ENCODE data around the gene TBC1D22A.

DNA sequence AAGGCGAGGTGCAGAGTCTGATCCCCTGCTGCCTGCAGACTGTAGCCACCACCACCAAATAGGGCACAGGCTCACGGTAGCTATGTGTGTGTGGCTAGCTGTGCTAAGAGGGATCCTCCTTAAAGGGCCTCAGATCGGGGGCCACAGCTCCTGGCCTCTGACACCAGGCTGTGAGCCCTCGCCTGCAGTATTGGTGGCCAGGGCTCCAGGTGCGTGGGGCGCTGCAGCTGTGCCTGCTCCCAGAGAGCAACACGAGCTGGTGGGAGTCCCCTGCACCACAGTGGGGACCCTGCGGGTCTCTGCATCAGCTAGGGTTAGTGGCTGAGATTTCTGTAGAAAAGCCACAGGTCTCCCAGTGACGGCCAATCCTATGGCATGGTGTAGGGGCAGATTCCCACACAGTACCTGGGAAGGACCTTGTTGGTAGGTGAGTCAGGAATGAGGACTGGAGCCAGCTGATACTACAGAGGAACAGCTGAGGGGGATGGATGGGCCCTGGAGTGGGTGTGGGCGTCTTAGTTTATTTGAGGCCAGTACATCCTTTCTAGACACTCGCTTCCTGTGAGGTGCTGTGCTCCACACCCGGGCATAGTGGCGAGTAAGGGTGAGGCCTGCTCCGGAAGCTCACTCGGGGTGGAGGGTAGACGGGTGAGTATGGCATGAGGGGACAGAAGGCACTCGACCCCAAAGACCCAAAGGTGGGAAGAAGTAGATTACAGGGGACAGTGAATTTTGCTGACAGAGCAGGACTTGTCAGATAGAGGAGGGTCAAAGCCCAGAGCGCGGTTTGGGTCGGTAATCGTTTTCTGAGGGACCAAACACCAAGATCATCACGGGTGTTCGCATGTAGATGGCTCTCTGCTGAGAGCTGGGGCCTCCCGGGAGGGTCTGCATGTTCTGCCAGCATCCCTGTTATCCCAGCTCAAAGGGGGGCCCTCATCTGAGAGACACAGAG, 212.5 kb downstream of the TBC1D22A start:
- TF ChIP-seq, protein P1, sequence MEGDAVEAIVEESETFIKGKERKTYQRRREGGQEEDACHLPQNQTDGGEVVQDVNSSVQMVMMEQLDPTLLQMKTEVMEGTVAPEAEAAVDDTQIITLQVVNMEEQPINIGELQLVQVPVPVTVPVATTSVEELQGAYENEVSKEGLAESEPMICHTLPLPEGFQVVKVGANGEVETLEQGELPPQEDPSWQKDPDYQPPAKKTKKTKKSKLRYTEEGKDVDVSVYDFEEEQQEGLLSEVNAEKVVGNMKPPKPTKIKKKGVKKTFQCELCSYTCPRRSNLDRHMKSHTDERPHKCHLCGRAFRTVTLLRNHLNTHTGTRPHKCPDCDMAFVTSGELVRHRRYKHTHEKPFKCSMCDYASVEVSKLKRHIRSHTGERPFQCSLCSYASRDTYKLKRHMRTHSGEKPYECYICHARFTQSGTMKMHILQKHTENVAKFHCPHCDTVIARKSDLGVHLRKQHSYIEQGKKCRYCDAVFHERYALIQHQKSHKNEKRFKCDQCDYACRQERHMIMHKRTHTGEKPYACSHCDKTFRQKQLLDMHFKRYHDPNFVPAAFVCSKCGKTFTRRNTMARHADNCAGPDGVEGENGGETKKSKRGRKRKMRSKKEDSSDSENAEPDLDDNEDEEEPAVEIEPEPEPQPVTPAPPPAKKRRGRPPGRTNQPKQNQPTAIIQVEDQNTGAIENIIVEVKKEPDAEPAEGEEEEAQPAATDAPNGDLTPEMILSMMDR (conservative IDR thresholded peaks at IDR 0.05; ENCODE audit: low read length), result no peak
- no peak for TF ChIP-seq EZH2phosphoT487 (IDR thresholded peaks at IDR 0.05; ENCODE audit: borderline replicate concordance, low read depth, low read length)

All from OCI-LY7 (cell line).